ENCODE results near the gene LYPD6B. TPM values are rescaled to one million over a fixed set of nuclear protein-coding genes. Genes with fewer than 3 reads are reported as not detected.
A peak's percentile ranks its signal among the peaks of the same experiment; 100 is the strongest.

Gene LYPD6B
- total RNA-seq, 2 donors from 2014 or later, result 12.6 to 14.5 TPM

DNA sequence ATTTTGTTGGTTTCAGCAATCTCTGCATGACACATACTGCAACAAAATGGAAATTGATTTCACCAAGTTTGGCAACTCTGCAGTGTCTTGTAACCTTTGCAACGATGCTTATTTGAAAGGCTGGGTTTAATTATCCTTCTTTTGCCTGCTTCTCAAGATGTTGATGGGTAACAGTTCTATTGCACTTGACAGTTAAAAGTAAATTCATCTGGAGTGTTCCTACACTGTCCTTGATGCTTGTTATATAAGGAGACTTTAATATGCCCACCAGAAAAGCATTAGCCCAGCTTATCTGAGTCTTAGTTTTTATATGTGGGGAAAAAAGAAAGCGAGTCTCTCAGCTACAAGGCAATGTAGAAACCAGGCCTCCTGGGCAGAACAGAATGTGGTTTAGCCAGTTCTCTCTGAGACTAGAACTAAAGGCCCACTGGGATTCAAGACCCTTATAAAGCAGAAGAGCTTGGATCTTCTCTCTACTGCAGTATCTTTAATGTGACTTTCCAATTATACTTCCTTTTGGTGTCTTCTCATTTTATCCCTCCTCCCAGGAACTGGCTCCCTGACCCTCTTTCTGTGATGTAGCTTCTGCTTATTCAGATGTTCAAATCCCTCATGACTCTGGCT is 185.1 kb downstream of the LYPD6B start:
- no peak overlapping the region for H3K27ac Mint-ChIP-seq
- H3K36me3 Mint-ChIP-seq (ENCODE audit: low read depth), result no peaks in the 10 kb centered on the region
- DNase-seq, result no peak
- Histone ChIP-seq H3K36me3 (ENCODE audit: control insufficient read depth, insufficient read depth, low read length) (no peaks in the 10 kb centered on the region), H3K9ac (ENCODE audit: extremely low read depth, low read length, poor library complexity, severe bottlenecking) (no peak overlapping the region), H3K4me1 (ENCODE audit: control insufficient read depth, insufficient read depth, low read length) (peaks cover 30% of the 10 kb centered on the region), H3K27me3 (ENCODE audit: control insufficient read depth, insufficient read depth, low read length, poor library complexity, severe bottlenecking) (peaks cover 6% of the 10 kb centered on the region), H3K4me3 (ENCODE audit: low read length) (no peak overlapping the region), H3K9me3 (ENCODE audit: control insufficient read depth, low read length) (no peaks in the 10 kb centered on the region), H3K27ac (ENCODE audit: low read depth, low read length) (no peak overlapping the region)
- TF ChIP-seq, protein P1, sequence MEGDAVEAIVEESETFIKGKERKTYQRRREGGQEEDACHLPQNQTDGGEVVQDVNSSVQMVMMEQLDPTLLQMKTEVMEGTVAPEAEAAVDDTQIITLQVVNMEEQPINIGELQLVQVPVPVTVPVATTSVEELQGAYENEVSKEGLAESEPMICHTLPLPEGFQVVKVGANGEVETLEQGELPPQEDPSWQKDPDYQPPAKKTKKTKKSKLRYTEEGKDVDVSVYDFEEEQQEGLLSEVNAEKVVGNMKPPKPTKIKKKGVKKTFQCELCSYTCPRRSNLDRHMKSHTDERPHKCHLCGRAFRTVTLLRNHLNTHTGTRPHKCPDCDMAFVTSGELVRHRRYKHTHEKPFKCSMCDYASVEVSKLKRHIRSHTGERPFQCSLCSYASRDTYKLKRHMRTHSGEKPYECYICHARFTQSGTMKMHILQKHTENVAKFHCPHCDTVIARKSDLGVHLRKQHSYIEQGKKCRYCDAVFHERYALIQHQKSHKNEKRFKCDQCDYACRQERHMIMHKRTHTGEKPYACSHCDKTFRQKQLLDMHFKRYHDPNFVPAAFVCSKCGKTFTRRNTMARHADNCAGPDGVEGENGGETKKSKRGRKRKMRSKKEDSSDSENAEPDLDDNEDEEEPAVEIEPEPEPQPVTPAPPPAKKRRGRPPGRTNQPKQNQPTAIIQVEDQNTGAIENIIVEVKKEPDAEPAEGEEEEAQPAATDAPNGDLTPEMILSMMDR (conservative IDR thresholded peaks at IDR 0.05), result no peak
- H3K27me3 Mint-ChIP-seq (ENCODE audit: insufficient read depth), result peaks cover 7% of the 10 kb centered on the region
- H3K9me3 Mint-ChIP-seq, result peaks cover 3% of the 10 kb centered on the region
- 93% methylated on average over 2 of the region's 2 CpGs for WGBS, 2 experiments (ENCODE audit: insufficient coverage in 1 of 2, insufficient read length in 1 of 2)
- H3K4me3 Mint-ChIP-seq, result no peak overlapping the region
- peaks cover 52% of the 10 kb centered on the region for H3K4me1 Mint-ChIP-seq

DNA sequence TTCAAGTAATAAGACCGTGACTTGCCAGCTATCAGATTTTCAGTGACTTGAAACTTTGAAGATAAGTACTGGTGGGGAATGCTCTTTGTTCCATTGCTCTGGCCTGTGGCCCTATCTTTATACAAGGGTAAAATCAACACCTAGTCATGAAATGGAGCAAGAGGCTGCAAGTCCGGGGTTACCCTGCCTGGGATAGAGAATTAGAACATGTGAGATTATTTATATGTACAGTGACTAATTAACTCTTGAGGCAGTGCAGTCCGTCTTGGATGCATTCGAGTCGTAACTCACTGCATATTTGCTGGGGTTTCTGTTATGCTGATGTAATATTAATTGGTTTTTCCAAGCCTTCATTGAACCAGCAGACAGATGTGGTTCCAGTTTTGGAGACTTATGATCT is 186.0 kb downstream of the LYPD6B start:
- Mint-ChIP-seq H3K4me1 (peaks cover 45% of the 10 kb centered on the region), H3K9me3 (peaks cover 3% of the 10 kb centered on the region), H3K27ac (no peak overlapping the region), H3K4me3 (no peak overlapping the region), H3K36me3 (ENCODE audit: low read depth) (no peaks in the 10 kb centered on the region), H3K27me3 (ENCODE audit: insufficient read depth) (peaks cover 15% of the 10 kb centered on the region)
- Histone ChIP-seq H3K36me3 (ENCODE audit: control insufficient read depth, insufficient read depth, low read length) (no peaks in the 10 kb centered on the region), H3K9ac (ENCODE audit: extremely low read depth, low read length, poor library complexity, severe bottlenecking) (no peak overlapping the region), H3K27me3 (ENCODE audit: control insufficient read depth, insufficient read depth, low read length, poor library complexity, severe bottlenecking) (peaks cover 15% of the 10 kb centered on the region), H3K27ac (ENCODE audit: low read depth, low read length) (no peak overlapping the region), H3K4me3 (ENCODE audit: low read length) (peak overlapping the region; percentile 15), H3K9me3 (ENCODE audit: control insufficient read depth, low read length) (no peaks in the 10 kb centered on the region), H3K4me1 (ENCODE audit: control insufficient read depth, insufficient read depth, low read length) (peaks cover 20% of the 10 kb centered on the region)
- DNase-seq, result no peak
- TF ChIP-seq, protein P1 (conservative IDR thresholded peaks at IDR 0.05), result no peak
- 90 to 94% methylated on average over 3 to 5 of the region's 5 CpGs for WGBS, 2 experiments (ENCODE audit: insufficient coverage in 1 of 2, insufficient read length in 1 of 2)

GRCh38 chr2:149225446-149225845 is 186.9 kb downstream of the LYPD6B start:
- 96 to 100% methylated on average over 1 to 2 of the region's 2 CpGs for WGBS, 2 experiments (ENCODE audit: insufficient coverage in 1 of 2, insufficient read length in 1 of 2)
- Histone ChIP-seq H3K9ac (ENCODE audit: extremely low read depth, low read length, poor library complexity, severe bottlenecking) (no peak overlapping the region), H3K27me3 (ENCODE audit: control insufficient read depth, insufficient read depth, low read length, poor library complexity, severe bottlenecking) (peaks cover 22% of the 10 kb centered on the region), H3K4me3 (ENCODE audit: low read length) (no peak overlapping the region), H3K27ac (ENCODE audit: low read depth, low read length) (no peak overlapping the region), H3K36me3 (ENCODE audit: control insufficient read depth, insufficient read depth, low read length) (no peaks in the 10 kb centered on the region), H3K9me3 (ENCODE audit: control insufficient read depth, low read length) (no peaks in the 10 kb centered on the region), H3K4me1 (ENCODE audit: control insufficient read depth, insufficient read depth, low read length) (peaks cover 13% of the 10 kb centered on the region)
- TF ChIP-seq, protein P1 (conservative IDR thresholded peaks at IDR 0.05), result no peak
- DNase-seq, result no peak
- Mint-ChIP-seq H3K4me3 (no peak overlapping the region), H3K4me1 (peaks cover 36% of the 10 kb centered on the region), H3K36me3 (ENCODE audit: low read depth) (no peaks in the 10 kb centered on the region), H3K27me3 (ENCODE audit: insufficient read depth) (peaks cover 23% of the 10 kb centered on the region), H3K27ac (no peak overlapping the region), H3K9me3 (peaks cover 3% of the 10 kb centered on the region)
